NOMO-1 (cell line): ENCODE results near the gene DCAF16.
"Not testable (repeated sequence)": the region's sequence is repeated elsewhere in the genome, so short reads cannot be mapped to it uniquely, and the experiment has no call there.

Source experiments
- DNase-seq, 2 experiments: peaks; one replicate each; lab custom pipeline; 2025; ENCODE audit not compliant: unreplicated experiment in 2 of 2; lab: John Stamatoyannopoulos, UW

Gene DCAF16

DNA sequence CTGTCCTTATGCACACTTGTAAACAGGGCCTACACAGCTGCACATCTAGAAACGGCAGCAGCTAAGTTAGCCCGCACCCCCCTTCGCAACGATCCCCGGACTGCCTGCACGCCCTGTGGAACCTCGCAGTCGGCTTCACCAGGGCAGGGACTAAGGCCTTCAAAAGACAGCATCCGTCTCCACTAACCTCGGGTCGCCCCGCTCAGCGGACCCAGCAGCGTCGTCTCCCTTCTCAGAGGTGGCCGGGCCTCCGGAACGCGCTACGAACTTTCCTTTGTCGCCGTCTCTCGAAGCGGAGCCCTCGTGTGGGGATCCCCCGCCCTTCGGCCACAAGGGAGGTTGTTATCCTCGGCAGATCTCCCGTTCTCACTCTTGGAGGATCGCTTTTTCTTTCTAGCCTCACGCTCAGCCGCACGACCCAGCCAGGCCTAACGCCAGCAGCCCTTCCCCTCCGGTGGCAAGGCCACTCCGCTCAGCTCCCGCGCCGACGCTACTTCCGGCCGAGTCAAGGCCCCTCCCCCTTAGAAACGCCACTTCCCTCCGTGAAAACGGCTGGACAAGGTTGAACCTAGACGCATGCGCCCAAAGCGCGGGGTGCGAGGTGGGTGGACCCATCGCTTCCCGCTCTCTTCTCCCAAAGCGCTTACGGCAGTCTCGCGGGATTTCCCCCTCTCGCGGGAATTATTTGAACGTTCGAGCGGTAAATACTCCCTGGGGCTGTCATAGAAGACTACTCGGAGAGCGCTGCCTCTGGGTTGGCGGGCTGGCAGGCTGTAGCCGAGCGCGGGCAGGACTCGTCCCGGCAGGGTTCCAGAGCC, at the start of gene DCAF16, which contains the start of gene NCAPG:
Gene DCAF16 (minus strand): TSS at position 498 of the 818 bp plus-strand sequence. CDS start 6,616 bp downstream, outside the sequence.
Gene NCAPG (plus strand): TSS at position 720 of the 818 bp plus-strand sequence. CDS start 99 bp downstream, outside the sequence.
- peak; percentile 97 to 99 for DNase-seq

DNA sequence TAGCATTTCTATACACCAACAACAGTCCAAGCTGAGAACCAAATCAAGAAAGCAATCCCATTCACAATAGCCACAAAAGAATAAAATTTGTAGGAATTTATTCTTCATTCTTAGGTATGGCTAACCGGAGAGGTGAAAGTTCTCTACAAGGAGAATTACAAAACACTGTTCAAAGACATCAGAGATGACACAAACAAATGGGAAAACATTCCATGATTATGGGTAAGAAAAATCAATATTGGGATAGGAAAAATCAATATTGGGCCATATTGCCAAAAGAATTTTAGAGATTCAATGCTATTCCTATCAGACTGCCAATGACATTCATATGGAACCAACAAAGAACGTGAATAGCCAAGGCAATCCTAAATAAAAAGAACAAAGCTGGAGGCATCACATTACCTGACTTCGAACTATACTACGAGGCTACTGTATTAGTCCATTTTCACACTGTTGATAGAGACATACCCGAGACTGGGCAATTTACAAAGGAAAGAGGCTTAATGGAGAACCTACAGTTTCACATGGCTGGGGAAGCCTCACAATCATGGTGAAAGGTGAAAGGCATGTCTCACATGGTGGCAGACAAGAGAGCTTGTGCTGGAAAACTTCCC, 49.3 kb upstream of the DCAF16 start:
- DNase-seq = no peak

DNA sequence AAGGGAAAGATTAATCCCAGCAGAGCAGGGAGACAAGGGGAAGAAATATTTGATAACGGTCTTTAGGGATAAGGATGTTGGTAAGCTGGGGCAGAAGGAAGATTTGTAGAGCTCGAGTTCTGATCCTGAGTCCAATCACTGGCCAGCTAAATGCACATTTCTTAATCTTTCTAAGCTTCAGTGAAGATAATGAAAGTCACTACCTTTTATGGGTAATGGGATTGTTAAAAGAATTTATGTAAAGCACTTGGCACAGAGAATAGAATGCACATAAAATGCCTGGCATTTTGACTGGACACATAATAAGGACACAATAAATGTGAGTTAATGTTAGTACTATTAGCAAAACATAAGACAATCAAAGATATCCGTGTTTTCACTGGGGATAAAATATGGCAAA, 43.5 kb upstream of the DCAF16 start:
- no peak for DNase-seq

DNA sequence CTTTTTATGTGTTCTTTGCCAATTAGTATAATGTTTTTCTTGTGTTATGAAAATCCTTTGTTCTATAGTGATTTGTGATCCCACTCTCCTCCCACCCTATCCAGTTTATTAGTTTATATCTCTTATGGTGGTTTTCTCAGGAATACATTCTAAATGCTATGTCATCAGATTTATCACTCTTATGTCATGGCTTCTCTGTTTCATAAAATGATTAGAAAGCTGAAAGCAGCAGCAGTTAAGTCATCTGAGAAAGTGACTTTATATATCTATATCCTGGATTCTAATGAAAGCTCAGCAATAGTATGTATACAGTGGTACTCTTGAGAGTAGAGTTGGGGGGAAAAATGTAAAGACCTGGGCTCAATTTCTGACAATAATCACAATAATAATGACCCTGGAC, 41.4 kb upstream of the DCAF16 start:
- no peak for DNase-seq

DNA sequence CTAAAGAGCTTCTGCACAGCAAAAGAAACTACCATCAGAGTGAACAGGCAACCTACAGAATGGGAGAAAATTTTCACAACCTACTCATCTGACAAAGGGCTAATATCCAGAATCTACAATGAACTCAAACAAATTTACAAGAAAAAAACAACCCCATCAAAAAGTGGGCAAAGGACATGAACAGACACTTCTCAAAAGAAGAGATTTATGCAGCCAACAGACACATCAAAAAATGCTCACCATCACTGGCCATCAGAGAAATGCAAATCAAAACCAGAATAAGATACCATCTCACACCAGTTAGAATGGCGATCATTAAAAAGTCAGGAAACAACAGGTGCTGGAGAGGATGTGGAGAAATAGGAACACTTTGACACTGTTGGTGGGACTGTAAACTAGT, 39.7 kb upstream of the DCAF16 start:
- DNase-seq = not testable (repeated sequence)

DNA sequence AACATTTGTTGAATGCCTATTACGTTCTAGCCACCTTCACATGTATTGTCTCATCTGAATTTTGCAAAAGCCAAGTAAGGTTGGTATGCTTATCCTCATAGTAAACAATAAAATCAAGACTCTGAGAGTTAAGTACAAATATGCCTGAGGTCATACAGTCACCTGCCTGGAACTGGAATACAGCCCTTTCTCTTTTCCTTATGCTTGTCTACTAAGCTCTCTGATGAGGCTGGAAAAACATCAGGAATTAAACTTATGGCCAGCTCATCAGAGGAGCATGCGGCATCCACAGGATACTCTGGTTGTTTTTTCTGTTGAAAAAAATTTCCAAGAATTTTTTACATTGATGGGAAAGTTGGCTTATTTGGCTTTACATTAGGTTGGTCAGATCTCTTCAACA, 35.7 kb upstream of the DCAF16 start:
- no peak for DNase-seq

DNA sequence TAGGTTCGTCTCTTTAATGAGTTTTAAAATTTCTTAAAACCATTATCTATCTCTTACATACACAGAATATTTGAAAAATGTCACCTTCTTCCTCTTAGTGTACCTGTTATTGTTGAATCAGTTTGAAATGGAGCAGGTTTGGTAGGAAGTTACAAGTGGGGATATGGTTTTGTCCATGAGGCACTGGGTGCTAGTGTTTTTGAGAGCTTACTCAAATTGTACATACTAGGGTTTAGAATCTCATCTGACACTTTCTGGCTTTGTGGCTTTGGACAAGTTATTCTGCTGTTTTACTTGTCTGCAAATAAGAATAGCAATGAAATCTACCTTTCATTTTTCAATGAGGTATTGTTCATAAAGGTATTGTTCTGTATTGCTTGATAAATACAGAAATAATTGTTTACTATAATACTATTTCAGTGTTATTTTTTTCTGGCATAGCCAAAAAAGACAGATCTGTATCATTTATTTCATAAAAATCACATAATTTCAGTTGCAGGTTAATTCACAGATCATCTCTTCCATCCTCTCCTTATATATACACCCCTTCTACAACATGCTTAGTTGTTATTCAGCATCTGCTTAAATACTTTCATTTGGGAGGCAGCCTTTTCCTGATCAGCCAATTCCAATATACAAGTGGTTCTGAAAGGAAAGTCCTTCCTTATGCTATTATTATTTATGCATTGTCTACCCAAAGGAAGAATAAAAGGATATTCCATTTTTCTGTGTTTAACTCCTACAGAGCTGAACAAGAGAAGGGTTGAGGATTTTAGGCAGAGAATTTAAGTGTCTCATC, 13.5 kb upstream of the DCAF16 start:
- no peak for DNase-seq

DNA sequence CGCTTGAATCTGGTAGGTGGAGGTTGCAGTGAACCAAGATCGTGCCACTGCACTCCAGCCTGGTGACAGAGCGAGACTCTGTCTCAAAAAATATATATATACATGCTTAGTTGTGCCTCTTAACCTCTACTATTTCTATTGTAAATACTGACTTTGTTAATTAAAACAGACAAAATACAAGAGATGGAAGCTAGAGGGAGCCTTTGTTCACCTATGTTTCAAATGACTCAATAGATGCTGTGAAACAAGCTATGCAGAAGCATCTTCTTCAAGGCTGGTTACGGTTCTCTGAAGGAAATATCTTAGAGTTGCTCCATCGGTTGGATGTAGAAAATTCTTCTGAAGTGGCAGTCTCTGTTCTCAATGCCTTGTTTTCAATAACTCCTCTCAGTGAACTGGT, 6.5 kb upstream of the DCAF16 start:
- peak in 1 of 2 experiments; percentile 44 for DNase-seq

DNA sequence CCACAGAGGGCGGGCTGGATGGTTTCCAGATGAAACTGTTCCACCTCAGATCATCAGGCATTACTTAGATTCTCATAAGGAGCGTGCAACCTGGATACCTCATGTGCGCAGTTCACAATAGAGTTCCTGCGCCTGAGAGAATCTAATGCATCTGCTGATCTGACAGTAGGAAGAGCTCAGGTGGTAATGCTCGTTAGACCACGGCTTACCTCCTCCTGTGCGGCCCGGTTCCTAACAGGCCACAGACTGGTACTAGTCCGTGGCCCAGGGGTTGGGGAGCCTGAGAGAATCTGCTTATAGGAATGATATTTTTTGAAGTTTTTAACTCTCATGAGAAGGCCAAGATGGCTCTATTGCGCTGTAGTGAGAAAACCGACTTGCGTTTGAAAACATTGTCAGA, 5.6 kb upstream of the DCAF16 start:
- no peak for DNase-seq

DNA sequence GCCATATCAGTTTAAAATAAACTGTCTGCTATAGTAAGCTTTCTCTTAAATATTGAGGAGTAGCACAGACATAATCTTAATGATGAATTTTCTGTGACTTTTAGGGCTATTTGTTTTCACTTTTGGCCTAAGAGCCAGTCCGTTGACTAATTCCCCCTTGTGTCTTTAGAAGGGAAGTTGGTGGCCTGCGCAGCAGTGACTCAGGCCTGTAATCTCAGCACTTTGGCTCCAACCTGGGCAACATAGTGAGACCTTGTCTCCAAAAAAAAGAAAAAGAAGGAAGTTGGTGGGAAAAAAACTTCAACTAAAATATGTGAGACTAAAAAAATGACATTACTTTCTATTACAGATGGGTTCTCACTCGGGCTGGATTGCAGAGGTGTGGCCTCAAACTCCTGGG, 3.6 kb upstream of the DCAF16 start:
- DNase-seq = peak; percentile 17 to 61

DNA sequence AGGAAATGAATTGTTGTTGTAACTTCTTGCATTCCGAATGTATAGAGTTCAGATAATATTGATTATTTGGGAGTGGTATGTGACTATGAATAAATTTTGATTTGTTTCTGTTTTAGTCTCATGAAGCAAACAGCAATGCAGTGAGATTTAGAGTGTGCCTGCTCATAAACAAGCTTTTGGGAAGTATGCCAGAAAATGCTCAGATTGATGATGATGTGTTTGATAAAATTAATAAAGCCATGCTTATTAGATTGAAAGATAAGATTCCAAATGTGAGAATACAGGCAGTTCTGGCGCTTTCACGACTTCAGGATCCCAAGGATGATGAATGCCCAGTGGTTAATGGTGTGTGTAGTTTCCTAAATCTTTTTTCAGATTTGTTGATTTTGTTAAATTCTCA, 2.2 kb upstream of the DCAF16 start:
- no peak for DNase-seq

DNA sequence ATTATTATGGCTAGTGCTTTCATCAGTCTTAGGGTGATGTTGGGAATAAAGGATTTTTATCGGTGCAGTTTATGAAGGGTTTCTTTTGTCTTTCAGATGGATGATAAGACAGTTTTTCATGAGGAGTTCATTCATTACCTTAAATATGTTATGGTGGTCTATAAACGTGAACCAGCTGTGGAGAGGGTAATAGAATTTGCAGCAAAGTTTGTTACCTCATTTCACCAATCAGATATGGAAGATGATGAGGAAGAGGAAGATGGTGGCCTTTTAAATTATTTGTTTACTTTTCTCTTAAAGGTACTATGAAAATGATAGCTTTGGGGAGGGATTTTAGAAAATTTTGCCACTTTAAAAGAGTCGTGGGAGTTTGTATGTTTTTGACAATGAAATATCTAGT, 1.6 kb upstream of the DCAF16 start:
- DNase-seq = no peak

DNA sequence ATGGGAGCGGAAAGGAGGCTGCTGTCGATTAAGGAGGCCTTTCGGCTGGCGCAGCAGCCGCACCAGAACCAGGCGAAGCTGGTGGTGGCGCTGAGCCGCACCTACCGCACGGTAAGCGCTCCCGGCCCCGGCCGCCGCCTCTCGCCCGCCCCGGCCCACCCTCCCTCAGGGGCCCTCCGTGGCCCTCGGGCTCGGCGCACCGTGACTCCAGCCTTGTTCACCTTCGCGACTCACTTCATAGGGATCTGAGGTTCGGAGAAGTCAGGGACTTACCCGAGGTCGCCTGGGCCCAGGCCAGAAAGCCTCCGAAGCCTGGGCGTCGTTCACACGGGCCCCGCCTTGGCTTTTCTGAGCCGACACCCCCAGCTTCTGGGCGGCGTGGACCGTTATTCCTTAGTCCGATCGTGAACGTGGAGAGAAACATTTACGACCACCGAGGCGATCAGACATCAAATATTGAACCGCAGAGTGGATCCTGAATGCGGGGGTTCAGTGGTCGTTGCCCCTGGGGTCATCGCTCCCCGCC, 584 bp upstream of the DCAF16 start:
- peak in 1 of 2 experiments; percentile 36 for DNase-seq

DNA sequence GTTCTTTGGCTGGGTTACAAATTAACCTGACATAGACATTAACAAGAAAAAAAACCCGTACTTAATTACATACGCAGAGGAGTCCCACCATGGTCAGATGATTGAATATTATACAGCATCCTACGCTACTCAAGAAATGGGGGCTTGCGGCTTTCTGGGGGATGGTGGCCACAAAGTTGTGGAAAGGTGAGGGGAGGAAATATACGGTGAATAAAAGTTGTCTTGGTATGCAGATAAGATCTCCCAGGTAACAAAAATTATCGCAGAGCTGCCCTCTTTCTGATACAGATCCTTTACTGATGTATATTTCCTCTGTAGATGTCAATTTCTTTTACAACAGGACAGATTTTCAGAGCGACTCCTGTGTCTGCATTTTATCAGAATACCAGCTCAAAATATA, 890 bp downstream of the DCAF16 start:
- peak in 1 of 2 experiments; percentile 7 for DNase-seq

DNA sequence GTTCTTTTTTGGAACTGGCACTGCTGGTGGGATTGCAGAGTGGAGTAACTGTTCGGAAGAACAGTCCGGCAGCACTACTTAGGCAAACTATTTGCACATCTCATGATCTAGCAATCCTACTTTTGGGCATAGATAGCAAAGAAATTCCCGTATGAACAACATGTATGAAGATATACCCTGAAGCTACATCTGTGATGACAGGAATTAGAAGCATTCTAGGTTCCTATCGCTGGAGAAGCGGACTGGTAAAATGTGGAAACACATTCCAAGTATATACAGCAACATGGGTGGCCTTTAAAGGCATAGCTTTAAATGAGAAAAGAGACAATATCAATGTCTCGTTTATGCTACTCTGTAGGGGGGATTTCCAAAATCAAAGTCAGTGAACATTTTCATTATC, 3.1 kb downstream of the DCAF16 start:
- DNase-seq = no peak

DNA sequence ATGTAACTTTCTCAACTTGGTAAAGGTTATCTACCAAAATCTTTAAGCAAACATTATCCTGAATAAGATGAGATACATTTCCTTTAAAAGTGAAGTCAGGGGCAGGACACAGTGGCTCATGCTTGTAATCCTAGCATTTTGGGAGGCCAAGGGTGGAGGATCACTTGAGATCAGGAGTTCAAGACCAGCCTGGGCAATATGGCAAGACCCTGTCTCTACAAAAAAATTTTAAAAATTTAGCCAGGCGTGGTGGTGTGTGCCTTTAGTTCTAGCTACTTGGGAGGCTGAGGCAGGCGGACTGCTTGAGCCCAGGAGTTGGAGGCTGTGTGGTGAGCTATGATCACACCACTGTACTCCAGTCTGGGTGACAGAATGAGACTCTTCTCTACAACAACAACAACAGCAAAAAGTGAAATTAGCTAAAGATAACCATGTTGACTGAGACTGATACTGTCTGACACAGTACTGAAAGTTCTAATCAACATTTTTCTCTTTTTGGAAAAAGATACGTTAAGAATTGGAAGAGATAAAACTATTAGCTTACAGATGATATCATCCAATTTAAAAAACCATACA, 4.9 kb downstream of the DCAF16 start:
- DNase-seq = no peak

DNA sequence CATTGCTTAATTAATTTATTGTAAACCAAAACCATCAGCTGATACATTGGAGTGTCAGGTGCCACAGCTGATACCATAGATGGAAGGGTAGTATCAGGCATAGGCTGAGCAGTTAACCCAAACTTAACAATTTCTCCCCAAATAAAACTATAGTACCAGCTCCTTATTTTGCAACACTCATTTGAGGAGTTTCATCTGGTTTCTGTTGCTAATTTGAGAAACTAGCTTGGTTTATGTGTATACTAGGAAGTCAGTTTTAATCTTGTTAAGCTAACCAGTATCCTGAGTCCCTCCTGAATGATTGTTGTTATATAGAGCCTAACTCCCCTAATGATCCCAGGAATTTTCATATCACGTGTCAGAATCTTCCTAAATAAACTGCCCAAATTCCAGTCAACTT, 12.7 kb downstream of the DCAF16 start:
- no peak for DNase-seq

DNA sequence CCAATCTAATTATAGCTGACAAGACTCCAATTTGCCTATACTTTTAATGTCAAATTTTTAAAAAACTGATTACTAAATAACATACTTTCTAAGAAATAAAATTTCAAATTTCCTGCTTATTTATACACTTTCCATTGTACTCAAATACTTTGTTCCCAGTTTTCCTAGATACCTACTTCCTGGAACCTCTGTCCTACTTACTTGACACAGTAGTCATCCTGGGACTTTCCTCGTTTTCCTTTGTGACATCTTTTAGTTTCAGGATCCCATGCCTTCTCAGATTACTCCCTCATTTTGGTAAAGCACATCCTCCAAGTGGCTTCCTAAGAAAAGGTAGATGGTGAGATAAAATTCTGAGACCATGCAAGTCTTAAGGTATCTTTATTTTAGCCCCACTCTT, 15.8 kb downstream of the DCAF16 start:
- DNase-seq = no peak

DNA sequence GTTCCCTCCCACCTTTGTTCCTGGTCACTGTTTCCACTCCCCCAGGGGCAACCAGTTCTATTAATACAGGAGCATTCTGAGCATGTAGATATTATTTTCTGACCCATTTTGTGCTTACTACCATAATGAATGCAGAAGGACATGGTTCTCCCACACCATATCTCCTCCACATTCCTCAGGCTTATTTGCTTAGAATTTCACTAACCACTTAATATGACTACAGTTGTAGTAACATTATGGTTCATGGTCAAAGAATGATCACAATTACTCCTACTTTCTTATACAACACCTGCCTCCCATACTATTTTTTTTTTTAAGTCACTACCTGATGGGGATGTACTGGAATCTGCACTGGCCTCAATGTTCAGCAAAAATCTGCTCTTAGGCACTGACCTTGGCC, 21.6 kb downstream of the DCAF16 start:
- DNase-seq = no peak

DNA sequence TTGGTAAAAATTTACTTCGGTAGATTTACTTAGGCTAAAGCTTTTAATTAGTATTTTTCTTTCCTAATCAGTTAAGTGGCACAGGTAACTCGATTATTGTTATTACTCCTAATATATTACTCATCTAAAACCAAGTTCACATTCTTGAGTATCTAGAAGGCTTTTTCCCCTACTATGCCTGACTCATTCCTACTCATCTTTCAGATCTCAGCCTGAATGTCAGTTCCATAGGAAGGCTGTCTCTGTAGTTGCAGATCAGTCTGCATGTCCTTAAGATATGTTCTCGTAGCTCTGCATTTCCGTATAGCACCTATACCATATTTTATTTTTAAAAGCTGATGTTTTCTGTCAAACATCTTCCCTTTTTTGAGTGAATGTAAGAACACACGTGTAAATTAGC, 23.2 kb downstream of the DCAF16 start:
- no peak for DNase-seq

DNA sequence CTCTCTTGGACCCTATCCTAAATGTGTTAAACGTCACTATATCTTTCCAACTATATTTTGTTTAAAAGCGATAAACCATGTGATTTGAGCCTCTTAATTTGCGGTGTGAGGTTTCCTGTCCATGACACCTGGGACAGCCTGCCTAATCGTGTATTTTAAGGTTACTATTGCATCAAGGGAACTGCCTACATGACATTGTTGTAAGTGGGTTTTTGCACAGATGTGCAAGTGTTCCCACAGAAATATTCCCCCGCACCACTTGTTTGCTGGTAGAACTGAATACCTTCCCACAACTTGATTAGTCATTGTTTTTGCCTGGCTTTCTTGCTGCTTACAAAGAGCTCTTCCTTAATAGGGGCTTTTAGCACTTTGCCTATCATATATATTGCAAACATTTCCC, 24.0 kb downstream of the DCAF16 start:
- DNase-seq = no peak
